Glomerular visceral epithelial cell (primary cell): ENCODE data around the gene GPSM3.
"Not testable (repeated sequence)": the region's sequence is repeated elsewhere in the genome, so short reads cannot be mapped to it uniquely, and the experiment has no call there.

Experiments used
- DNase-seq: peaks from one replicate; pipeline ENCODE4 v3.0.0-alpha.2; 2016; ENCODE audit errors: extremely low spot score

The GPSM3 gene

GRCh38 chr6:32187009-32187709 lies 5.3 kb downstream of the GPSM3 start:
- DNase-seq = no peak

- not testable (repeated sequence) for DNase-seq
Measured at GRCh38 chr6:32186151-32186840, 6.1 kb downstream of the GPSM3 start.

GRCh38 chr6:32185681-32186131 lies 6.7 kb downstream of the GPSM3 start:
- DNase-seq = peak; percentile 91

- DNase-seq = no peak
Measured at GRCh38 chr6:32184084-32184640, 8.3 kb downstream of the GPSM3 start, which contains the start of gene AGER. TSS of gene AGER (minus strand) at chr6:32184253. CDS start at chr6:32184222, 31 bp downstream.

- DNase-seq = no peak
Measured at GRCh38 chr6:32183483-32184083, 8.9 kb downstream of the GPSM3 start.

- DNase-seq = no peak
Measured at GRCh38 chr6:32183030-32183429, 9.4 kb downstream of the GPSM3 start.

- no peak for DNase-seq
Measured at GRCh38 chr6:32182555-32182981, 9.9 kb downstream of the GPSM3 start.

- DNase-seq = no peak
Measured at GRCh38 chr6:32181915-32182529, 10.4 kb downstream of the GPSM3 start.

GRCh38 chr6:32181148-32181702 lies 11.2 kb downstream of the GPSM3 start:
- no peak for DNase-seq

GRCh38 chr6:32179766-32180405 lies 12.6 kb downstream of the GPSM3 start:
- DNase-seq = no peak

GRCh38 chr6:32178547-32179440 lies 13.6 kb downstream of the GPSM3 start:
- DNase-seq = no peak

- DNase-seq = peak; percentile 100
Measured at GRCh38 chr6:32177788-32178546, 14.5 kb downstream of the GPSM3 start, which contains the start of gene RNF5. TSS of gene RNF5 (plus strand) at chr6:32178405. CDS start at chr6:32178512, 107 bp downstream.

GRCh38 chr6:32177183-32177787 lies 15.2 kb downstream of the GPSM3 start:
- DNase-seq = no peak

GRCh38 chr6:32176476-32177182 lies 15.8 kb downstream of the GPSM3 start:
- DNase-seq = no peak

- DNase-seq = peak; percentile 97
Measured at GRCh38 chr6:32175711-32176475, 16.6 kb downstream of the GPSM3 start, which contains the start of gene AGPAT1. TSS of gene AGPAT1 (minus strand) at chr6:32176084. CDS start at chr6:32171496, 4,588 bp downstream.

- DNase-seq = no peak
Measured at GRCh38 chr6:32175322-32175710, 17.1 kb downstream of the GPSM3 start.

- DNase-seq = no peak
Measured at GRCh38 chr6:32174416-32174815, 18.0 kb downstream of the GPSM3 start.
